ENCODE results near the gene MYO18B.

The MYO18B gene

DNA sequence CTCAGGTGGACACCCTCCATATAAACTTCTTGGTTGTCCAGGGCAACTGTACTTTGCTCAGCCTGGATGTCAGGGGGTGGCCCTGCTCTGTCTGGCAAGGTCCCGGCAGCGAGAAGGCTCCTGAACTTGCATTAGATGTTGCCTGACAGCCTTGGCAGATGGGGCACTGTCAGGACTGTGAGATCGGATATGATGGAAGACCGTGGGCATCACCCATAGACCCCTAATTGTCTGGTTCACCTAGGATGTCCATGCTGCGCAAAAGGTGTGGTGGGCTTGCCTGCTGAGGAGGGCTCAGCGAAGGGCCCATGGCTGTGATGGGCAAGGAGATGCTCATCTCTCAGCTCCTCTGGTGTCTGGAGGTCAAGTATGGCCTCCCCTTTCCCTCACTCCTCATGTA is 62.7 kb downstream of the MYO18B start:
- TF ChIP-seq POLR2AphosphoS5 (IDR thresholded peaks at IDR 0.05; ENCODE audit: low read depth, low read length) (no peak), SIN3A (IDR thresholded peaks at IDR 0.05; ENCODE audit: borderline replicate concordance, insufficient read depth, low read length) (no peak), TAF1 (IDR thresholded peaks at IDR 0.05; ENCODE audit: borderline replicate concordance, insufficient read depth, low read length) (no peak), FOXP2 (optimal IDR thresholded peaks at IDR 0.05; ENCODE audit: borderline replicate concordance, extremely low read depth, extremely low read length, insufficient read depth) (no peak)
- TF ChIP-seq, protein P1, sequence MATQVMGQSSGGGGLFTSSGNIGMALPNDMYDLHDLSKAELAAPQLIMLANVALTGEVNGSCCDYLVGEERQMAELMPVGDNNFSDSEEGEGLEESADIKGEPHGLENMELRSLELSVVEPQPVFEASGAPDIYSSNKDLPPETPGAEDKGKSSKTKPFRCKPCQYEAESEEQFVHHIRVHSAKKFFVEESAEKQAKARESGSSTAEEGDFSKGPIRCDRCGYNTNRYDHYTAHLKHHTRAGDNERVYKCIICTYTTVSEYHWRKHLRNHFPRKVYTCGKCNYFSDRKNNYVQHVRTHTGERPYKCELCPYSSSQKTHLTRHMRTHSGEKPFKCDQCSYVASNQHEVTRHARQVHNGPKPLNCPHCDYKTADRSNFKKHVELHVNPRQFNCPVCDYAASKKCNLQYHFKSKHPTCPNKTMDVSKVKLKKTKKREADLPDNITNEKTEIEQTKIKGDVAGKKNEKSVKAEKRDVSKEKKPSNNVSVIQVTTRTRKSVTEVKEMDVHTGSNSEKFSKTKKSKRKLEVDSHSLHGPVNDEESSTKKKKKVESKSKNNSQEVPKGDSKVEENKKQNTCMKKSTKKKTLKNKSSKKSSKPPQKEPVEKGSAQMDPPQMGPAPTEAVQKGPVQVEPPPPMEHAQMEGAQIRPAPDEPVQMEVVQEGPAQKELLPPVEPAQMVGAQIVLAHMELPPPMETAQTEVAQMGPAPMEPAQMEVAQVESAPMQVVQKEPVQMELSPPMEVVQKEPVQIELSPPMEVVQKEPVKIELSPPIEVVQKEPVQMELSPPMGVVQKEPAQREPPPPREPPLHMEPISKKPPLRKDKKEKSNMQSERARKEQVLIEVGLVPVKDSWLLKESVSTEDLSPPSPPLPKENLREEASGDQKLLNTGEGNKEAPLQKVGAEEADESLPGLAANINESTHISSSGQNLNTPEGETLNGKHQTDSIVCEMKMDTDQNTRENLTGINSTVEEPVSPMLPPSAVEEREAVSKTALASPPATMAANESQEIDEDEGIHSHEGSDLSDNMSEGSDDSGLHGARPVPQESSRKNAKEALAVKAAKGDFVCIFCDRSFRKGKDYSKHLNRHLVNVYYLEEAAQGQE (IDR thresholded peaks at IDR 0.05; ENCODE audit: insufficient read depth in 1 of 2, low read depth in 2 of 2, low read length in 2 of 2), result no peak

DNA sequence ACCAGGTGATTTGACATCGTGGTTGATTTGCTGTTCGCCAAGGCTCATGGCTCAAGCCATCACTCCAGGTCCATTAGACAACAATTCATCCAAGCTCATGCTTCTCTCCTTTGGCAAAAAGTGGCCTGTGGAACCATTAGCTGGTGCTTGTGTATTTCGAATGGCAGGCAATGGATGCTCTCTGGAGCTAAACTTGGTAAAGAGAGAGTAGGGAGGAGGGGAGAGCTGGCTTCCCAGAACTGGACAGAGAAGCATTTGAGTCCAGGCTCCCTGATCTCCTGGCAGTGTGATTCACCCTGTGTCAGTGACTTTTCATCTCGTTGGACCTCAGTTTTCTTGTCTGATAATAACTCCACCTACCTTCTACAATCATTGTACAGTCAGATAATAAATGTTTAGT is 64.6 kb downstream of the MYO18B start:
- TF ChIP-seq FOXP2 (optimal IDR thresholded peaks at IDR 0.05; ENCODE audit: borderline replicate concordance, extremely low read depth, extremely low read length, insufficient read depth), result no peak
- TF ChIP-seq SIN3A (IDR thresholded peaks at IDR 0.05; ENCODE audit: borderline replicate concordance, insufficient read depth, low read length), result no peak
- no peak for TF ChIP-seq TAF1 (IDR thresholded peaks at IDR 0.05; ENCODE audit: borderline replicate concordance, insufficient read depth, low read length)
- TF ChIP-seq POLR2AphosphoS5 (IDR thresholded peaks at IDR 0.05; ENCODE audit: low read depth, low read length), result no peak
- TF ChIP-seq, protein P1 (IDR thresholded peaks at IDR 0.05; ENCODE audit: insufficient read depth in 1 of 2, low read depth in 2 of 2, low read length in 2 of 2), result no peak

DNA sequence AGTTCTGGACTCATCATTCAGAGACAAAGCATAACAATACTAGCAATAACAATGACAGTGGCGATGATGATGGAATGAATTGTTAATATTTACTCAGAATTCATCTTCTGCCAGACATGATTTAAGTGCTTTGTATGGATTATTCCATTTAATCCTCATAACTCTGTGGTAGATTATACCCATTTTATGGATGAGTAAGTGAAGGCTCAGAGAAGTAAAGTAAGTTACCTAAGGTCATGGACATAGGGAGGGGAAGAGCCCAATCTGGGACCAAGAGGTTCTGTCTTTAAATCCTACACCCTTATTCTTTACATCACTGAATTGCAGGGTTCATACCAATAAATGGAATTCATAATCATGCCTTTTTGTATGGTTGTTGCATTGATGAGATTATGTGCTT is 72.7 kb downstream of the MYO18B start:
- no peak for TF ChIP-seq POLR2AphosphoS5 (IDR thresholded peaks at IDR 0.05; ENCODE audit: low read depth, low read length)
- no peak for TF ChIP-seq FOXP2 (optimal IDR thresholded peaks at IDR 0.05; ENCODE audit: borderline replicate concordance, extremely low read depth, extremely low read length, insufficient read depth)
- TF ChIP-seq TAF1 (IDR thresholded peaks at IDR 0.05; ENCODE audit: borderline replicate concordance, insufficient read depth, low read length), result no peak
- TF ChIP-seq, protein P1 (IDR thresholded peaks at IDR 0.05; ENCODE audit: insufficient read depth in 1 of 2, low read depth in 2 of 2, low read length in 2 of 2), result no peak
- no peak for TF ChIP-seq SIN3A (IDR thresholded peaks at IDR 0.05; ENCODE audit: borderline replicate concordance, insufficient read depth, low read length)

DNA sequence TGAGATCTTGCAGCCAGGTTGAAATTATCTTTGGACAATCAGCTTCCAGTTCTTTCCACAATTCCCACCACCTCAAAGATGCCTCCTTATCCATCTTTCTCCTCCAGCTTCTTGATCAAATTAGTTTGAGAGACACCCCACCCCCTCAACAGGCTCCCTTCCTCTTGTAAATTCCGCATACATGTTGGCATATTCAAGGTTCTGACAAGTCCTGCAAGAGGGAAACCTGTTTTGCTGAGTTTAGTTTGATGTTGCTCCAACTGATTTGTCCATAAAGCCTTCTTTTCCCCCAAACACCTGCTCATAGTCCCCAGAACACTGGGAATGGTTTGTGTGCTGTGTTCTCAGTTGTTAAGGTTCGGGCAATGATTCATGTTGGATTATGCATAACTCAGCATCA is 73.6 kb downstream of the MYO18B start:
- TF ChIP-seq POLR2AphosphoS5 (IDR thresholded peaks at IDR 0.05; ENCODE audit: low read depth, low read length) (no peak), FOXP2 (optimal IDR thresholded peaks at IDR 0.05; ENCODE audit: borderline replicate concordance, extremely low read depth, extremely low read length, insufficient read depth) (no peak), TAF1 (IDR thresholded peaks at IDR 0.05; ENCODE audit: borderline replicate concordance, insufficient read depth, low read length) (no peak), SIN3A (IDR thresholded peaks at IDR 0.05; ENCODE audit: borderline replicate concordance, insufficient read depth, low read length) (no peak)
- TF ChIP-seq, protein P1 (IDR thresholded peaks at IDR 0.05; ENCODE audit: insufficient read depth in 1 of 2, low read depth in 2 of 2, low read length in 2 of 2), result no peak

DNA sequence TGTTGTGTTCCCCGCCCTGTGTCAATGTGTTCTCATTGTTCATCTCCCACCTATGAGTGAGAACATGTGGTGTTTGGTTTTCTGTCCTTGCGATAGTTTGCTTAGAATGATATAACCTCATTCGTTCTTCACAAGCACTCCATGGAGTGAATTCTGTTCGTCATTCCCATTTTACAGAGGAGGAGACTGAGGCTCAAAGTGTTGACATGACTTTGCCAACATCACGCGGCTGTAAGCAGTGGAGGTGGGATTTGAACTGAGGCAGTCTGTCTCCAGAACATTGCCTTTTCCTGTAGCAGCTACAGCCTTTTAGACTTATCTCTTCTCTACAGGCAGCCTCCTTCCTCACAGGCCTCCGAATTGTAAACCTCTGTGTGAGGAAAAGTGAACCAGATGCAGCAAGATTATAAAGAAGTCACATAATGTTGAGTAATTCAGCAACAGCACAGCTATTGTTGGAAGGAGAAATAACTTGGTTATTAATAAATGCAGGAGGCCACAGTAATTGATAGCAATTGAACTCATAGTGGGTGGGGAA is 74.6 kb downstream of the MYO18B start:
- TF ChIP-seq POLR2AphosphoS5 (IDR thresholded peaks at IDR 0.05; ENCODE audit: low read depth, low read length), result no peak
- TF ChIP-seq, protein P1 (IDR thresholded peaks at IDR 0.05; ENCODE audit: insufficient read depth in 1 of 2, low read depth in 2 of 2, low read length in 2 of 2), result no peak
- TF ChIP-seq SIN3A (IDR thresholded peaks at IDR 0.05; ENCODE audit: borderline replicate concordance, insufficient read depth, low read length), result no peak
- no peak for TF ChIP-seq FOXP2 (optimal IDR thresholded peaks at IDR 0.05; ENCODE audit: borderline replicate concordance, extremely low read depth, extremely low read length, insufficient read depth)

All from PFSK-1 (cell line).